Endometrium (tissue), 2 donors: Measurements from ENCODE around the gene EYA3.

Experiments
- FAIRE-seq: peaks from 2 replicates; lab custom pipeline; 2012; peaks lifted over from hg19 to GRCh38; lab: Jason Lieb, UNC
- donor health status: control.
- donor health status: control.

Gene EYA3

DNA sequence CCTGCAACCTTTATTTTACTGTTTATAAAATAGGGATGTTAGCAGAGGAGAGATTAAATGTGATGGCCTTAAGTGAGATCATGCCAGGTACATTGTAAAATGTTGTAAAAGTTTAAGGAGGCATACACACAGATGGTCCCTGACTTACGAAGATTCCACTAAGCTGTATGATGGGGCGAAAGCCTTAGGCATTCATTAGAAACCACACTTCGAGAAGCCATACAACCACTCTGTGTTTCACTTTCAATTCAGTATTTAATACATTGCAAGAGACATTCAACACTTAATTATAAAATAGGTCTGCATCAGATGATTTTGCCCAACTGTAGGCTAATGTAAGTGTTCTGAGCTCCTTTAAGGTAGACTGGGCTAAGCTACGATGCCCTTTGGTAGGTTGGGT lies 149.9 kb downstream of the EYA3 start:
- FAIRE-seq = no peak

DNA sequence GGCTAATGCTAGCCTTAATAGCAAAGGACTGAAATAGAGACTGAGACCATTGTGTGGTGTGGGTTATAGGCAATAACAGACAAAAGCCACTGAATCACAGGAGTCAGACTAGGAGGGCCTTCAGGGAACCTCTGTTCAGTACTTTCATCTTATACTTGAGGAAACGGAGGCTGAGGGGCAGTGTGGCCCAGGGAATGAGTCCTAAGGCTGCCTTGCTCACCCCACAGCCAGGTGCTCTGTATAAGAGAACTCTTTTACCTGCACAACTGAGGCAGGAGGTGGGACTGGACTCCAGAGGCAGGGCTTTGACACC lies 150.9 kb downstream of the EYA3 start:
- FAIRE-seq = no peak

DNA sequence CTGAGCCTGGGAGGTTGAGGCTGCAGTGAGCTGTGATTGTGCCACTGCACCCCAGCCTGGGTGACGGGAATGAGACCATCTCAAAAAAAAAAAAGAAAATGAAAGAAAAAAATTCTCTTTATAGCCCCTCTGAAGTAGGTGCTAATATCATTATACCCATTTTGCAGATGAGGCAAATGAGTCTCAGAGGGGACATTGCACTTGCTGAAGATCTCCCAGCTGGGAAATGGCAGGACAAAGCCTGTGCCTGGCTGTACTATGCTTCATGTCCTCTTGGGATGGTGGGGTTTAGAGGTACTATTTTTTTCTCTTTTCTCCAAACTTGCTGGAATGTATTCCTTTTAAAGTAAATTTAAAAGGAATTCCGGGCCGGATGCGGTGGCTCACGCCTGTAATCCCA lies 152.0 kb downstream of the EYA3 start:
- no peak for FAIRE-seq

- FAIRE-seq = no peak
Observed at GRCh38 chr1:27935721-27936120, 152.7 kb downstream of the EYA3 start.

DNA sequence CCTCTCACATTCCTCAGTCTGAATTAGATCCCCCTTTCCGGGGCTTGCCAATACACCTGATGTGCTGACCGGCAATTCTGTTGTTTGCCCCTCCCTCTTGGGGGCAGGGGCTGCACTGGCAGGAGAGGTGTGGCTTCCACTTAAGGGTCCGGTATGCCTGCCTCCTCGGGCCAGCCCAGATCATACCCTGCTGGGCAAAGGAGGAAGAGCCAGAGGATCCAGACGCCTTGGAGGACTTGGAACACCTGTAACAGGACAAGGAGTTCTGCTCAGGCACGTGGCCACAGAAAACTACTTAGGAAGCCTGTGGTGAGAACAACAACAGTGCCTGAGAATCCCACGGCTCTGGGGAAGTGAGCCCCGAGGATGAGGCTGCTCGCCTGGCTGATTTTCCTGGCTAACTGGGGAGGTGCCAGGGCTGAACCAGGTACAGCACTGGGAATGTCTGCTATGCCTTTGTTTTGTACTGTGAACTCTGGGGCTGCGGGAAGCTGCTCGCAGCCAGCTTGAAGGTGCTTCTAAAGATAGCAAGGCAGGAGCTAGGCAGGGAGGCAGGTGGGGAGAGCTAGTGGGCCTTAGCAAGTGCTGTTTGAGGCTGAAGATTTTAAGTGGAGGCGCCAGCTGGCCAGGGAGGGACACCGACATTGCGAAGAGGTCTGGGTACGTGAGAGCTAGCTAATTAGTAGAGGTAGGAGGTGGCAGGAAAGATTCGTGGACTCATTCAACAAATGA lies 153.4 kb downstream of the EYA3 start, which contains the start of gene SMPDL3B:
Gene SMPDL3B (plus strand): TSS at position 183 of the 732 bp plus-strand sequence. CDS start 184 bp downstream, at position 367.
- no peak for FAIRE-seq

- FAIRE-seq = no peak
Observed at GRCh38 chr1:27931759-27932158, 156.7 kb downstream of the EYA3 start.

- FAIRE-seq = no peak
Observed at GRCh38 chr1:27931184-27931583, 157.2 kb downstream of the EYA3 start.

DNA sequence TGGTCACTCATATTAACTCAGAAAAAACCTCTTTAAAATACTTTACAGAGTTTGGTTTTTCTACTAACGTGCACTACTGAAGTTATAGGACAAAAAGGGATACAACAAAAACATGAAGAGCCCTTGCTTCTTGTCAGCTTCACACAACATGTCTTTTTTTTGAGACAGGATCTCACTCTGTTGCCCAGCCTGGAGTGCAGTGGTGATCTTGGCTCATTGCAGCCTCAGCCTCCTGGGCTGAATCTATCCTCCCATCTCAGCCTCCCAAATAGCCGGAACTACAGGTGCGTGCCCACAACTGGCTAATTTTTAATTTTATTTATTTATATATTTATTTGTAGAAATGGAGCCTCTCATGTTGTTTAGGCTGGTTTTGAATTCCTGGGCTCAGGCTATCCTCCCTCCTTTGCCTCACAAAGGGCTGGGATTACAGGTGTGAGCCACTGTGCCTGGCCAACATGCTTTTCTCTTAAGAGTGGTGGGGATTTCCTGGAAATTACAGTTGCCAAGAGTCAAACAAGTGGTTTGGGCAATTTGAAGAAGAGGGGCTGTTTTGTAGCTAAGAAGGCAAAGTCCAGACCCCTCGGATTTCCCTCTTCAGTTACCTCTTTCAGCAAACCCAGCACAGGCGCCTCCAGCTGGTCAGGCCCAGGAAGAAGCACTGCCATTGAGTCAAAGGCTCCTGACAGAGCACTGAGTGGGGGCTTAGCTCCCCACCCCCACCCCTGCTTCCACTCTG lies 160.0 kb downstream of the EYA3 start:
- no peak for FAIRE-seq

DNA sequence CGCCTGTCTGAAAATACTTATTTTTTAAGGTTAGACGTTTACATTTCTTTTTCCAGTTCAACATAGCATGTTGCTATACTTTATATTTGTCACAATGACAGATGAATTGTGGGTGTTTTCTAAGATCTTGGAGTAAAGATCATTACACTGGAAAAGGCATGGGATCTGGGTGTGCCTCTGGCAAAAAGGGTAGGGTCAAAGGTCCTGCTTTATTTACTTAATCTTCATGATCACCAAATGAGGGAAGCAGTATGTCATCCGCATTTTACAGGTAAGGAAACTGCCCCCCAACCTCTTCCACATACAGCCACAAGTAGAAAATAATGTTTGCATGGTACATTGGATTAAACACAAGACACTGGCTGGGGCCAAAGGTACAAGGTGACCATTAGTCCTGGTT lies 166.1 kb downstream of the EYA3 start:
- FAIRE-seq = no peak
